ENCODE measurements around the gene RAP1A.

GRCh38 chr1:111758373-111758772, 138.8 kb downstream of the RAP1A start:
- TF ChIP-seq EZH2 (IDR thresholded peaks at IDR 0.05; ENCODE audit: low read length) (no peak), CTCF (optimal IDR thresholded peaks at IDR 0.05 in 1 of 3, IDR thresholded peaks at IDR 0.05 in 1 of 3, conservative IDR thresholded peaks at IDR 0.05 in 1 of 3; ENCODE audit: extremely low read depth in 1 of 3, insufficient read depth in 2 of 3, low read length in 3 of 3) (no peak)
